ENCODE measurements around the gene SLC24A4. TPM values are rescaled to one million over a fixed set of nuclear protein-coding genes. Genes with fewer than 3 reads are reported as not detected.

Gene SLC24A4
- total RNA-seq, 1 donor from 2014 or later, result not detected

GRCh38 chr14:92430686-92431085 is 107.7 kb downstream of the SLC24A4 start:
- no peak for DNase-seq (ENCODE audit: low spot score in 2 of 2, unreplicated experiment in 2 of 2)
- Mint-ChIP-seq H3K27me3 (ENCODE audit: low read depth) (no peaks in the 10 kb centered on the region), H3K27ac (no peak overlapping the region), H3K4me1 (peaks cover 2% of the 10 kb centered on the region), H3K9me3 (peaks cover 19% of the 10 kb centered on the region), H3K36me3 (no peaks in the 10 kb centered on the region), H3K4me3 (no peak overlapping the region)
- TF ChIP-seq CTCF (IDR thresholded peaks at IDR 0.05; ENCODE audit: unreplicated experiment), result no peak

- no peak for TF ChIP-seq CTCF (IDR thresholded peaks at IDR 0.05; ENCODE audit: unreplicated experiment)
- H3K4me1 Mint-ChIP-seq, result no peaks in the 10 kb centered on the region
- no peak for DNase-seq (ENCODE audit: low spot score in 2 of 2, unreplicated experiment in 2 of 2)
- H3K9me3 Mint-ChIP-seq, result peaks cover 19% of the 10 kb centered on the region
- no peak overlapping the region for H3K4me3 Mint-ChIP-seq
- H3K27ac Mint-ChIP-seq, result no peak overlapping the region
- H3K27me3 Mint-ChIP-seq (ENCODE audit: low read depth), result no peaks in the 10 kb centered on the region
- H3K36me3 Mint-ChIP-seq, result no peaks in the 10 kb centered on the region
Observed at GRCh38 chr14:92431199-92431725, 108.3 kb downstream of the SLC24A4 start.

- Mint-ChIP-seq H3K9me3 (peaks cover 12% of the 10 kb centered on the region), H3K4me3 (no peak overlapping the region), H3K27ac (no peak overlapping the region), H3K36me3 (no peaks in the 10 kb centered on the region), H3K4me1 (no peaks in the 10 kb centered on the region), H3K27me3 (ENCODE audit: low read depth) (peaks cover 3% of the 10 kb centered on the region)
- TF ChIP-seq CTCF (IDR thresholded peaks at IDR 0.05; ENCODE audit: unreplicated experiment), result no peak
- DNase-seq (ENCODE audit: low spot score in 2 of 2, unreplicated experiment in 2 of 2), result no peak
Observed at GRCh38 chr14:92433407-92433806, 110.4 kb downstream of the SLC24A4 start.

GRCh38 chr14:92435154-92435553 is 112.2 kb downstream of the SLC24A4 start:
- no peak for DNase-seq (ENCODE audit: low spot score in 2 of 2, unreplicated experiment in 2 of 2)
- H3K27ac Mint-ChIP-seq, result no peak overlapping the region
- H3K9me3 Mint-ChIP-seq, result peaks cover 11% of the 10 kb centered on the region
- peaks cover 3% of the 10 kb centered on the region for H3K27me3 Mint-ChIP-seq (ENCODE audit: low read depth)
- no peaks in the 10 kb centered on the region for H3K36me3 Mint-ChIP-seq
- no peaks in the 10 kb centered on the region for H3K4me1 Mint-ChIP-seq
- H3K4me3 Mint-ChIP-seq, result no peak overlapping the region
- TF ChIP-seq CTCF (IDR thresholded peaks at IDR 0.05; ENCODE audit: unreplicated experiment), result no peak

- Mint-ChIP-seq H3K27me3 (ENCODE audit: low read depth) (peaks cover 3% of the 10 kb centered on the region), H3K4me1 (no peaks in the 10 kb centered on the region), H3K27ac (no peak overlapping the region), H3K36me3 (no peaks in the 10 kb centered on the region), H3K4me3 (no peak overlapping the region), H3K9me3 (peaks cover 11% of the 10 kb centered on the region)
- DNase-seq (ENCODE audit: low spot score in 2 of 2, unreplicated experiment in 2 of 2), result no peak
- TF ChIP-seq CTCF (IDR thresholded peaks at IDR 0.05; ENCODE audit: unreplicated experiment), result no peak
Observed at GRCh38 chr14:92436115-92436776, 113.3 kb downstream of the SLC24A4 start.
